ENCODE data around the gene ANO6.

DNA sequence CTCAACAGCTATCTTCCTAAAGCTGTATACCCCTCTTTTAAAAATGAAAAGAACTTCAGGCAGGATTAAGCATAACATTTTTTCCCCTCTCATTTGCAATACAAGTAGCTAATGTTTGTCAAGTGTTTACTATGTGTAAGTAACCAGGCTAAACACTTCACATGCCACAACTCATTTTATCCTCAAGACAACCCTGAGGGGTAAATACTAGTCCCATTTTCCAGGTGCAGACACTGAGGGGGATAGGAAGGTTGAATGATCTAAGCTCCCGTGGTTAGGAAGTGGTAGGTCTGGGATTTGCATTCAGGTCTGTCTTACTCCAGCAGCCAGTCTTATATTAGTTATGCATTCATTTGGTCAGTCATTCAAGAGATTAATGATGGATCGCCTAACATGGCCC lies 70.7 kb downstream of the ANO6 start:
- TF ChIP-seq CTCF (conservative IDR thresholded peaks at IDR 0.05) (no peak), ZFX (IDR thresholded peaks at IDR 0.05) (no peak)
